ENCODE results near the gene CDK18.
A peak's percentile ranks its signal among the peaks of the same experiment; 100 is the strongest.
"Not testable (repeated sequence)": the region's sequence is repeated elsewhere in the genome, so short reads cannot be mapped to it uniquely, and the experiment has no call there.

Gene CDK18

GRCh38 chr1:205481218-205481617 lies 23.3 kb upstream of the CDK18 start:
- no peak for DNase-seq (ENCODE audit: low spot score)

GRCh38 chr1:205481629-205482151 lies 22.8 kb upstream of the CDK18 start:
- DNase-seq (ENCODE audit: low spot score) = no peak

GRCh38 chr1:205482587-205482986 lies 21.9 kb upstream of the CDK18 start:
- not testable (repeated sequence) for DNase-seq (ENCODE audit: low spot score)

GRCh38 chr1:205483372-205483771 lies 21.1 kb upstream of the CDK18 start:
- no peak for DNase-seq (ENCODE audit: low spot score)

GRCh38 chr1:205484985-205485967 lies 19.2 kb upstream of the CDK18 start:
- DNase-seq (ENCODE audit: low spot score) = peak; percentile 93

GRCh38 chr1:205486258-205486657 lies 18.2 kb upstream of the CDK18 start:
- DNase-seq (ENCODE audit: low spot score) = no peak

GRCh38 chr1:205488074-205488723 lies 16.3 kb upstream of the CDK18 start:
- peak; percentile 87 for DNase-seq (ENCODE audit: low spot score)

- no peak for DNase-seq (ENCODE audit: low spot score)
These were observed 12.7 kb upstream of the CDK18 start for GRCh38 chr1:205491794-205492193.

GRCh38 chr1:205492201-205492667 lies 12.2 kb upstream of the CDK18 start:
- no peak for DNase-seq (ENCODE audit: low spot score)

- DNase-seq (ENCODE audit: low spot score) = no peak
These were observed 11.7 kb upstream of the CDK18 start for GRCh38 chr1:205492774-205493173.

GRCh38 chr1:205493241-205494085 lies 11.0 kb upstream of the CDK18 start:
- no peak for DNase-seq (ENCODE audit: low spot score)

GRCh38 chr1:205494115-205494514 lies 10.4 kb upstream of the CDK18 start:
- DNase-seq (ENCODE audit: low spot score) = no peak

- no peak for DNase-seq (ENCODE audit: low spot score)
These were observed 9.1 kb upstream of the CDK18 start for GRCh38 chr1:205495237-205495823.

- DNase-seq (ENCODE audit: low spot score) = no peak
These were observed 7.8 kb upstream of the CDK18 start for GRCh38 chr1:205496661-205497060.

- no peak for DNase-seq (ENCODE audit: low spot score)
These were observed 7.1 kb upstream of the CDK18 start for GRCh38 chr1:205497351-205497750.

GRCh38 chr1:205499789-205500188 lies 4.7 kb upstream of the CDK18 start:
- DNase-seq (ENCODE audit: low spot score) = no peak

GRCh38 chr1:205500240-205501233 lies 3.9 kb upstream of the CDK18 start:
- DNase-seq (ENCODE audit: low spot score) = no peak

GRCh38 chr1:205502111-205502810 lies 2.2 kb upstream of the CDK18 start:
- DNase-seq (ENCODE audit: low spot score) = no peak

- DNase-seq (ENCODE audit: low spot score) = no peak
These were observed 1.5 kb upstream of the CDK18 start for GRCh38 chr1:205502992-205503391.

Measured in iPS-NIHi11 (cell line).